Neural crest cell (in vitro differentiated cells): ENCODE measurements around the gene CAVIN1. TPM values are rescaled to one million over a fixed set of nuclear protein-coding genes. Genes with fewer than 3 reads are reported as not detected.
"Not testable (repeated sequence)": the region's sequence is repeated elsewhere in the genome, so short reads cannot be mapped to it uniquely, and the experiment has no call there.

Experiments used
- DNase-seq: peaks from one replicate; pipeline ENCODE4 v3.0.0; 2021; ENCODE audit warnings: low read depth, mixed read lengths, low spot score
- H3K27ac Mint-ChIP-seq: one replicate; pipeline ENCODE4 v1.8.0; 2021; ENCODE audit warnings: mild to moderate bottlenecking, mixed read lengths; ENCODE audit not compliant: unreplicated experiment
- H3K27me3 Mint-ChIP-seq: 2 replicates; pipeline ENCODE4 v1.8.0; 2021; ENCODE audit warnings: low read depth, mild to moderate bottlenecking, mixed read lengths
- H3K36me3 Mint-ChIP-seq: 2 replicates; pipeline ENCODE4 v1.8.0; 2021; ENCODE audit warnings: low read depth, mild to moderate bottlenecking, mixed read lengths
- H3K4me1 Mint-ChIP-seq: 2 replicates; pipeline ENCODE4 v1.8.0; 2021; ENCODE audit warnings: mixed read lengths
- H3K4me3 Mint-ChIP-seq: one replicate; pipeline ENCODE4 v1.8.0; 2021; ENCODE audit warnings: mild to moderate bottlenecking, mixed read lengths
- H3K9me3 Mint-ChIP-seq: 2 replicates; pipeline ENCODE4 v1.8.0; 2021; ENCODE audit warnings: mixed read lengths
- CTCF ChIP-seq: fragments of 200-600 bp; sonication (generic); conservative IDR thresholded peaks from 2 replicates; pipeline ENCODE4 v1.5.0; 2021; ENCODE audit warnings: antibody characterized with exemption, mild to moderate bottlenecking
- total RNA-seq: library from RNA; stranded (reverse); gene quantifications from 2 replicates; pipeline ENCODE4 v1.2.1, GENCODE V29; 2021

Gene CAVIN1
- total RNA-seq, 1 donor from 2014 or later = 0.09 TPM

- Mint-ChIP-seq H3K9me3 (no peaks in the 10 kb centered on the region), H3K36me3 (peaks cover 4% of the 10 kb centered on the region), H3K27ac (no peak overlapping the region), H3K4me3 (no peak overlapping the region), H3K27me3 (no peaks in the 10 kb centered on the region), H3K4me1 (peaks cover 39% of the 10 kb centered on the region)
- no peak for DNase-seq
- TF ChIP-seq CTCF = no peak
Observed at GRCh38 chr17:42363231-42363630, 59.8 kb downstream of the CAVIN1 start.

- no peak for DNase-seq
- H3K4me3 Mint-ChIP-seq = no peak overlapping the region
- H3K27me3 Mint-ChIP-seq = no peaks in the 10 kb centered on the region
- H3K36me3 Mint-ChIP-seq = peaks cover 4% of the 10 kb centered on the region
- no peak overlapping the region for H3K27ac Mint-ChIP-seq
- peaks cover 34% of the 10 kb centered on the region for H3K4me1 Mint-ChIP-seq
- H3K9me3 Mint-ChIP-seq = no peaks in the 10 kb centered on the region
- no peak for TF ChIP-seq CTCF
Observed at GRCh38 chr17:42362245-42362961, 60.7 kb downstream of the CAVIN1 start.

- no peak for TF ChIP-seq CTCF
- Mint-ChIP-seq H3K9me3 (no peaks in the 10 kb centered on the region), H3K27ac (no peak overlapping the region), H3K27me3 (no peaks in the 10 kb centered on the region), H3K4me1 (peaks cover 30% of the 10 kb centered on the region), H3K36me3 (peaks cover 4% of the 10 kb centered on the region), H3K4me3 (no peak overlapping the region)
- no peak for DNase-seq
Observed at GRCh38 chr17:42361781-42362186, 61.3 kb downstream of the CAVIN1 start.

- not testable (repeated sequence) for H3K27me3 Mint-ChIP-seq, H3K4me3 Mint-ChIP-seq, H3K36me3 Mint-ChIP-seq, DNase-seq, H3K9me3 Mint-ChIP-seq, H3K27ac Mint-ChIP-seq
- peaks cover 30% of the 10 kb centered on the region for H3K4me1 Mint-ChIP-seq
Observed at GRCh38 chr17:42360388-42360787, 62.7 kb downstream of the CAVIN1 start.

- Mint-ChIP-seq H3K9me3 (no peaks in the 10 kb centered on the region), H3K4me3 (no peak overlapping the region), H3K27ac (no peak overlapping the region), H3K27me3 (no peaks in the 10 kb centered on the region), H3K36me3 (peaks cover 4% of the 10 kb centered on the region), H3K4me1 (peaks cover 30% of the 10 kb centered on the region)
- no peak for DNase-seq
- TF ChIP-seq CTCF = no peak
Observed at GRCh38 chr17:42359133-42359532, 63.9 kb downstream of the CAVIN1 start.

GRCh38 chr17:42358434-42358833 lies 64.6 kb downstream of the CAVIN1 start:
- Mint-ChIP-seq H3K27me3 (no peaks in the 10 kb centered on the region), H3K27ac (no peak overlapping the region), H3K4me1 (peaks cover 30% of the 10 kb centered on the region), H3K36me3 (peaks cover 4% of the 10 kb centered on the region), H3K9me3 (no peaks in the 10 kb centered on the region), H3K4me3 (no peak overlapping the region)
- DNase-seq = no peak
- TF ChIP-seq CTCF = no peak
